Thoracic aorta (tissue), 2 donors: ENCODE measurements around the gene PEX5. TPM values are rescaled to one million over a fixed set of nuclear protein-coding genes. Genes with fewer than 3 reads are reported as not detected.
A peak's percentile ranks its signal among the peaks of the same experiment; 100 is the strongest.

Experiments used
- ATAC-seq: fragments of 150-250 bp; one replicate; pipeline ENCODE4 v1.8.0; 2017; ENCODE audit warnings: low read depth; ENCODE audit not compliant: insufficient number of reproducible peaks, low FRiP score
- DNase-seq: peaks from one replicate; pipeline ENCODE4 v3.0.0-alpha.2; 2020; ENCODE audit warnings: low spot score
- H3K27ac ChIP-seq, 2 donors: fragments of 200-600 bp; sonication (generic); 1 replicate in 1 of 2; 2 replicates in 1 of 2; pipeline ENCODE4 v1.5.1; 2016; ENCODE audit warnings: mild to moderate bottlenecking in 2 of 2, moderate library complexity in 2 of 2
- H3K27me3 ChIP-seq: fragments of 200-600 bp; sonication (generic); replicated peaks from 2 replicates; pipeline ENCODE4 v1.6.0; 2016; ENCODE audit warnings: mild to moderate bottlenecking; ENCODE audit not compliant: insufficient read depth
- H3K36me3 ChIP-seq: fragments of 200-600 bp; sonication (generic); one replicate; pipeline ENCODE4 v1.5.1; 2016
- H3K4me1 ChIP-seq, 2 donors: fragments of 200-600 bp; sonication (generic); 1 replicate in 1 of 2; 2 replicates in 1 of 2; pipeline versions ENCODE4 v1.5.1 to v1.6.0; 2016; ENCODE audit warnings: low read depth in 2 of 2, mild to moderate bottlenecking in 1 of 2; ENCODE audit not compliant: control insufficient read depth in 1 of 2
- H3K4me3 ChIP-seq: fragments of 200-600 bp; sonication (generic); 2 replicates; pipeline ENCODE4 v1.5.1; 2016; ENCODE audit warnings: mild to moderate bottlenecking
- H3K9me3 ChIP-seq: fragments of 200-600 bp; sonication (generic); 2 replicates; pipeline ENCODE4 v1.5.1; 2016
- total RNA-seq, 2 donors: library from RNA; depleted of rRNA; stranded (reverse); fragments of >200 nt; gene quantifications; one replicate each; pipeline versions ENCODE4 v1.1.0 to v1.2.3, GENCODE V29; 2016
- TF ChIP-seq, protein P1 (sequence below): fragments of 200-600 bp; sonication (generic); IDR thresholded peaks from one replicate; pipeline ENCODE4 v1.5.1; 2019; ENCODE audit warnings: antibody characterized with exemption

Gene PEX5
- 10 to 100 TPM; 34.5 to 42.2 TPM for total RNA-seq

- Histone ChIP-seq H3K4me3 (peak within 1 kb of the TSS; percentile 79), H3K9me3 (no peaks in the 10 kb centered on the region), H3K36me3 (peaks cover 4% of the 10 kb centered on the region), H3K27ac (peak within 1 kb of the TSS; percentile 80 to 90), H3K4me1 (peaks cover 4 to 26% of the 10 kb centered on the region in 2 donors), H3K27me3 (no peaks in the 10 kb centered on the region)
- TF ChIP-seq, protein P1, sequence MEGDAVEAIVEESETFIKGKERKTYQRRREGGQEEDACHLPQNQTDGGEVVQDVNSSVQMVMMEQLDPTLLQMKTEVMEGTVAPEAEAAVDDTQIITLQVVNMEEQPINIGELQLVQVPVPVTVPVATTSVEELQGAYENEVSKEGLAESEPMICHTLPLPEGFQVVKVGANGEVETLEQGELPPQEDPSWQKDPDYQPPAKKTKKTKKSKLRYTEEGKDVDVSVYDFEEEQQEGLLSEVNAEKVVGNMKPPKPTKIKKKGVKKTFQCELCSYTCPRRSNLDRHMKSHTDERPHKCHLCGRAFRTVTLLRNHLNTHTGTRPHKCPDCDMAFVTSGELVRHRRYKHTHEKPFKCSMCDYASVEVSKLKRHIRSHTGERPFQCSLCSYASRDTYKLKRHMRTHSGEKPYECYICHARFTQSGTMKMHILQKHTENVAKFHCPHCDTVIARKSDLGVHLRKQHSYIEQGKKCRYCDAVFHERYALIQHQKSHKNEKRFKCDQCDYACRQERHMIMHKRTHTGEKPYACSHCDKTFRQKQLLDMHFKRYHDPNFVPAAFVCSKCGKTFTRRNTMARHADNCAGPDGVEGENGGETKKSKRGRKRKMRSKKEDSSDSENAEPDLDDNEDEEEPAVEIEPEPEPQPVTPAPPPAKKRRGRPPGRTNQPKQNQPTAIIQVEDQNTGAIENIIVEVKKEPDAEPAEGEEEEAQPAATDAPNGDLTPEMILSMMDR: no peak
- ATAC-seq (peak; percentile 90), DNase-seq (peak; percentile 40)
Observed at GRCh38 chr12:7189398-7190267, at the start of gene PEX5. Gene PEX5, plus strand, starts transcription at chr12:7189686. Its CDS starts 692 bp downstream, at chr12:7190378.

GRCh38 chr12:7141351-7142005, 48.0 kb upstream of the PEX5 start:
- ATAC-seq: no peak
- Histone ChIP-seq H3K4me1 (no peaks in the 10 kb centered on the region), H3K4me3 (no peak overlapping the region), H3K27me3 (no peaks in the 10 kb centered on the region), H3K36me3 (peaks cover 7% of the 10 kb centered on the region), H3K9me3 (no peaks in the 10 kb centered on the region), H3K27ac (no peak overlapping the region)
- TF ChIP-seq, protein P1: no peak
- no peak for DNase-seq

- no peak for ATAC-seq
- H3K27ac ChIP-seq: no peak overlapping the region
- TF ChIP-seq, protein P1: peak; percentile 51
- H3K27me3 ChIP-seq: no peaks in the 10 kb centered on the region
- H3K36me3 ChIP-seq: peaks cover 8% of the 10 kb centered on the region
- no peaks in the 10 kb centered on the region for H3K9me3 ChIP-seq
- H3K4me3 ChIP-seq: no peak overlapping the region
- DNase-seq: no peak
- no peaks in the 10 kb centered on the region for H3K4me1 ChIP-seq
Observed at GRCh38 chr12:7142056-7142644, 47.3 kb upstream of the PEX5 start.

DNA sequence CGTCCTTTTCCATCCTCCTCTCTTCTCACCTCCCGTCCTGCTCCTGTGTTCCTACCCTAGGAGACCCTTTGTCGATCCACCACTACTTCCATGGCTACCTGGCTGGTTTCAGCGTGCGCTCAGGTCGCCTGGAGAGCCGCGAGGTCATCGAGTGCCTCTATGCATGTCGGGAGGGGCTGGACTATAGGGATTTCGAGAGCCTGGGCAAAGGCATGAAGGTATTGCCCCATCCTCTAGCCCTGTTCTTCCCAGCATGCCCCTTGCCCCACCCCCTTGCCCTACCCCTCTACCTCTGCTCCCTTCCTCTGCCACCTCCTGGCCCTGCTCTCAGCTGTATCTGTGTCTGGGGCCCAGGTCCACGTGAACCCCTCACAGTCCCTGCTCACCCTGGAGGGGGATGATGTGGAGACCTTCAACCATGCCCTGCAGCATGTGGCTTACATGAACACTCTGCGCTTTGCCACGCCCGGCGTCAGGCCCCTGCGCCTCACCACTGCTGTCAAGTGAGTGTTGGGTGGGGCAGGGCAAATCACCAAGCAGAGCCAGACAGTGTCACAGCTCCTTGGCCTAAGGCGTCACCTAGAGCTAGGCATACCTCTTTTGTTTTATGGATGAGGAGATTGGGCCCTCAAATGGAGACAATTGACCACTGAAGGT, 46.5 kb upstream of the PEX5 start:
- ATAC-seq (no peak), DNase-seq (no peak)
- Histone ChIP-seq H3K4me1 (no peaks in the 10 kb centered on the region), H3K9me3 (no peaks in the 10 kb centered on the region), H3K4me3 (no peak overlapping the region), H3K27me3 (no peaks in the 10 kb centered on the region), H3K27ac (no peak overlapping the region), H3K36me3 (peaks cover 5% of the 10 kb centered on the region)
- TF ChIP-seq, protein P1: no peak
